A673 (cell line): ENCODE results near the gene DCC.

Experiments
- CTCF ChIP-seq: fragments of 300-800, 200-600 bp; sonication (generic); conservative IDR thresholded peaks from 2 replicates; pipeline ENCODE4 v1.5.1; 2017; ENCODE audit warnings: low read depth, mild to moderate bottlenecking, antibody characterized with exemption, low read length, moderate library complexity, mixed read lengths
- EZH2 ChIP-seq: fragments of 200-600 bp; sonication (generic); IDR thresholded peaks from 2 replicates; pipeline ENCODE4 v1.6.1; 2017; ENCODE audit warnings: borderline replicate concordance, low read depth, mild to moderate bottlenecking, mixed read lengths, antibody characterized with exemption, low read length; ENCODE audit not compliant: poor library complexity, severe bottlenecking

GRCh38 chr18:52531836-52532235, 191.8 kb downstream of the DCC start:
- TF ChIP-seq EZH2 = no peak
- no peak for TF ChIP-seq CTCF
